ENCODE results near the gene NUP50. TPM values are rescaled to one million over a fixed set of nuclear protein-coding genes. Genes with fewer than 3 reads are reported as not detected.

The NUP50 gene
- total and polyA plus RNA-seq, 2 of the 13 experiments (the other 11 are each of a cell fraction or from before 2014, with no cell fraction given): 14.2 to 52.4 TPM

DNA sequence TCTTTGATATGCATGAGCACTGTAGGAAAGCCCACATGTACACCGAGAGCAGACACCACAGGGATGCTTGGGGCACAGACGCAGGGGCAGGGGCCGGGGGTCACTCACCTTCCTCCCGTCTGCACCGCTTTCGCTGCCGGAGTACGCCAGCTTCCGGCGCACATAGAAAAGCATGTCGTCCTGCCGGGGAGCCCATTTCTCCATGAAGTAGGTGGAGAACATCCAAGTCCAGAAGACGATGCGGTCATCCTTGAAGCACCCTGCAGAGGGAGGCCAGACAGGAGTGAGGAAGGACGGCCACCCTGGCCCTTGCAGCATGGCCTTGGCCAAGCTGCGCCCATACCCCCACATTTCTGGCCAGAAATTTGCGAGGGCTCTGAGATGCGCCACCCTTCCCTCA is 48.1 kb downstream of the NUP50 start:
- H2AFZ ChIP-seq (ENCODE audit: low read length): no peak overlapping the region
- CTCF ChIA-PET (ENCODE audit: low intra/inter-chr PET ratio, low total read pairs): no interaction called here
- no peaks in the 10 kb centered on the region for H3K9me3 ChIP-seq (ENCODE audit: low read length)
- TF ChIP-seq, protein P1, sequence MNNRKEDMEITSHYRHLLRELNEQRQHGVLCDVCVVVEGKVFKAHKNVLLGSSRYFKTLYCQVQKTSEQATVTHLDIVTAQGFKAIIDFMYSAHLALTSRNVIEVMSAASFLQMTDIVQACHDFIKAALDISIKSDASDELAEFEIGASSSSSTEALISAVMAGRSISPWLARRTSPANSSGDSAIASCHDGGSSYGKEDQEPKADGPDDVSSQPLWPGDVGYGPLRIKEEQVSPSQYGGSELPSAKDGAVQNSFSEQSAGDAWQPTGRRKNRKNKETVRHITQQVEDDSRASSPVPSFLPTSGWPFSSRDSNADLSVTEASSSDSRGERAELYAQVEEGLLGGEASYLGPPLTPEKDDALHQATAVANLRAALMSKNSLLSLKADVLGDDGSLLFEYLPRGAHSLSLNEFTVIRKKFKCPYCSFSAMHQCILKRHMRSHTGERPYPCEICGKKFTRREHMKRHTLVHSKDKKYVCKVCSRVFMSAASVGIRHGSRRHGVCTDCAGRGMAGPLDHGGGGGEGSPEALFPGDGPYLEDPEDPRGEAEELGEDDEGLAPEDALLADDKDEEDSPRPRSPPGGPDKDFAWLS (CRISPR knock-in tag; IDR thresholded peaks at IDR 0.05; ENCODE audit: borderline replicate concordance): no peak
- TF ChIP-seq BCL6 (CRISPR knock-in tag; IDR thresholded peaks at IDR 0.05): no peak
- peaks cover 12% of the 10 kb centered on the region for H3K79me2 ChIP-seq (ENCODE audit: insufficient read depth, low read length)
- no peak overlapping the region for H3K4me2 ChIP-seq (ENCODE audit: low read depth, low read length)
- intact Hi-C loops (cut with micrococcal nuclease; ENCODE audit: unreplicated experiment): no loop called here
- DNase-seq (ENCODE audit: low spot score) (no peak), ATAC-seq (no peak), FAIRE-seq (no peak)
- H3K27me3 ChIP-seq (ENCODE audit: control insufficient read depth in 1 of 2, insufficient read depth in 2 of 2, low read length in 2 of 2): no peaks in the 10 kb centered on the region
- no peak overlapping the region for H3K4me3 ChIP-seq (replicated peaks in 1 of 3; ENCODE audit: insufficient read depth in 1 of 3, low read depth in 2 of 3, low read length in 3 of 3)
- peaks cover 15% of the 10 kb centered on the region; the same call in 1 of the 2 replicates for H3K4me1 ChIP-seq (ENCODE audit: insufficient read depth, low read length)
- POLR2A ChIA-PET: no interaction called here
- in situ Hi-C loops (cut with HindIII; ENCODE audit: extremely low pct_ligation_motif_present, low pct_unique_long_range_greater_than_20kb): no loop called here
- peaks cover 16% of the 10 kb centered on the region; the same call in 1 of the 2 replicates for H4K20me1 ChIP-seq (ENCODE audit: insufficient read depth, low read length)
- no peak overlapping the region for H3K9ac ChIP-seq (ENCODE audit: insufficient read depth, low read depth, low read length)
- 98% methylated on average over 17 of the region's 18 CpGs for WGBS (ENCODE audit: low lambda C conversion rate)
- BruUV-seq (replicated peaks): no TSS peak
- no peak overlapping the region for H3K27ac ChIP-seq (ENCODE audit: extremely low read length, insufficient read depth, low read length)
- peaks cover 5 to 8% of the 10 kb centered on the region in 2 experiments; a peak in 2 of 5 replicates for H3K36me3 ChIP-seq (replicated peaks in 1 of 2; ENCODE audit: control insufficient read depth in 1 of 2, insufficient read depth in 2 of 2, low read length in 2 of 2)

DNA sequence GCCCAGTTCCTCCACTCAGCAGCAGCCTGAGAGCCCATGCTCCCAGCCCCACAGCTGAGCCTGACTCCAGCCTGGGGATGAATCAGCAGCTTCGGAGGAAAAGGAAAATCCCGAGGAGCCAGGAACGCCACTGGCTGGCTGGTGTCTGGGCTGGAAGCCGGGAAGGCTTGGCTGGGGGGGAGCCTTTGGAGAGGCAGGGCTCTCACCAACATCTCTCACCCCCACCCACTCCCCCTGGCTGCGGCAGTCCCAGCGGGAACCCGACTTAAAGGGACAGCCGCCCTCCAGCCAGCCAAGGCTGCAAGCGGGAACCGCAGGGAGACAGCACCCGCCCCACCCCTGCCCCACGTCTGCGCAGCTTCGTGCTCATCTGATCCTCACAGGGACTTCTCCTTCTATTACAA is 48.6 kb downstream of the NUP50 start:
- no TSS peak for BruUV-seq (replicated peaks)

More for the DNA sequence above, 48.6 kb downstream of the NUP50 start:
- peaks cover 17% of the 10 kb centered on the region; the same call in 1 of the 2 replicates for H4K20me1 ChIP-seq (ENCODE audit: insufficient read depth, low read length)
- H3K9me3 ChIP-seq (ENCODE audit: low read length): no peaks in the 10 kb centered on the region
- no peak overlapping the region for H3K4me3 ChIP-seq (replicated peaks in 1 of 3; ENCODE audit: insufficient read depth in 1 of 3, low read depth in 2 of 3, low read length in 3 of 3)
- intact Hi-C loops (cut with micrococcal nuclease; ENCODE audit: unreplicated experiment) (no loop called here), in situ Hi-C loops (cut with HindIII; ENCODE audit: extremely low pct_ligation_motif_present, low pct_unique_long_range_greater_than_20kb) (no loop called here)
- H3K4me1 ChIP-seq (ENCODE audit: insufficient read depth, low read length): peaks cover 16% of the 10 kb centered on the region; the same call in 1 of the 2 replicates
- H2AFZ ChIP-seq (ENCODE audit: low read length): no peak overlapping the region
- ATAC-seq (no peak), FAIRE-seq (no peak), DNase-seq (ENCODE audit: low spot score) (no peak)
- no peak overlapping the region for H3K9ac ChIP-seq (ENCODE audit: insufficient read depth, low read depth, low read length)
- ChIA-PET CTCF (ENCODE audit: low intra/inter-chr PET ratio, low total read pairs) (no interaction called here), POLR2A (no interaction called here)
- no peaks in the 10 kb centered on the region for H3K27me3 ChIP-seq (ENCODE audit: control insufficient read depth in 1 of 2, insufficient read depth in 2 of 2, low read length in 2 of 2)
- H3K27ac ChIP-seq (ENCODE audit: extremely low read length, insufficient read depth, low read length): no peak overlapping the region
- H3K79me2 ChIP-seq (ENCODE audit: insufficient read depth, low read length): peaks cover 13% of the 10 kb centered on the region
- TF ChIP-seq, protein P2, sequence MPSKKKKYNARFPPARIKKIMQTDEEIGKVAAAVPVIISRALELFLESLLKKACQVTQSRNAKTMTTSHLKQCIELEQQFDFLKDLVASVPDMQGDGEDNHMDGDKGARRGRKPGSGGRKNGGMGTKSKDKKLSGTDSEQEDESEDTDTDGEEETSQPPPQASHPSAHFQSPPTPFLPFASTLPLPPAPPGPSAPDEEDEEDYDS (CRISPR knock-in tag; IDR thresholded peaks at IDR 0.05): no peak
- TF ChIP-seq REL (CRISPR knock-in tag; conservative IDR thresholded peaks at IDR 0.05) (no peak), MBNL3 (CRISPR knock-in tag; conservative IDR thresholded peaks at IDR 0.05) (no peak)
- TF ChIP-seq, protein P3, sequence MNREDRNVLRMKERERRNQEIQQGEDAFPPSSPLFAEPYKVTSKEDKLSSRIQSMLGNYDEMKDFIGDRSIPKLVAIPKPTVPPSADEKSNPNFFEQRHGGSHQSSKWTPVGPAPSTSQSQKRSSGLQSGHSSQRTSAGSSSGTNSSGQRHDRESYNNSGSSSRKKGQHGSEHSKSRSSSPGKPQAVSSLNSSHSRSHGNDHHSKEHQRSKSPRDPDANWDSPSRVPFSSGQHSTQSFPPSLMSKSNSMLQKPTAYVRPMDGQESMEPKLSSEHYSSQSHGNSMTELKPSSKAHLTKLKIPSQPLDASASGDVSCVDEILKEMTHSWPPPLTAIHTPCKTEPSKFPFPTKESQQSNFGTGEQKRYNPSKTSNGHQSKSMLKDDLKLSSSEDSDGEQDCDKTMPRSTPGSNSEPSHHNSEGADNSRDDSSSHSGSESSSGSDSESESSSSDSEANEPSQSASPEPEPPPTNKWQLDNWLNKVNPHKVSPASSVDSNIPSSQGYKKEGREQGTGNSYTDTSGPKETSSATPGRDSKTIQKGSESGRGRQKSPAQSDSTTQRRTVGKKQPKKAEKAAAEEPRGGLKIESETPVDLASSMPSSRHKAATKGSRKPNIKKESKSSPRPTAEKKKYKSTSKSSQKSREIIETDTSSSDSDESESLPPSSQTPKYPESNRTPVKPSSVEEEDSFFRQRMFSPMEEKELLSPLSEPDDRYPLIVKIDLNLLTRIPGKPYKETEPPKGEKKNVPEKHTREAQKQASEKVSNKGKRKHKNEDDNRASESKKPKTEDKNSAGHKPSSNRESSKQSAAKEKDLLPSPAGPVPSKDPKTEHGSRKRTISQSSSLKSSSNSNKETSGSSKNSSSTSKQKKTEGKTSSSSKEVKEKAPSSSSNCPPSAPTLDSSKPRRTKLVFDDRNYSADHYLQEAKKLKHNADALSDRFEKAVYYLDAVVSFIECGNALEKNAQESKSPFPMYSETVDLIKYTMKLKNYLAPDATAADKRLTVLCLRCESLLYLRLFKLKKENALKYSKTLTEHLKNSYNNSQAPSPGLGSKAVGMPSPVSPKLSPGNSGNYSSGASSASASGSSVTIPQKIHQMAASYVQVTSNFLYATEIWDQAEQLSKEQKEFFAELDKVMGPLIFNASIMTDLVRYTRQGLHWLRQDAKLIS (CRISPR knock-in tag; IDR thresholded peaks at IDR 0.05): no peak
- TF ChIP-seq, protein P4, sequence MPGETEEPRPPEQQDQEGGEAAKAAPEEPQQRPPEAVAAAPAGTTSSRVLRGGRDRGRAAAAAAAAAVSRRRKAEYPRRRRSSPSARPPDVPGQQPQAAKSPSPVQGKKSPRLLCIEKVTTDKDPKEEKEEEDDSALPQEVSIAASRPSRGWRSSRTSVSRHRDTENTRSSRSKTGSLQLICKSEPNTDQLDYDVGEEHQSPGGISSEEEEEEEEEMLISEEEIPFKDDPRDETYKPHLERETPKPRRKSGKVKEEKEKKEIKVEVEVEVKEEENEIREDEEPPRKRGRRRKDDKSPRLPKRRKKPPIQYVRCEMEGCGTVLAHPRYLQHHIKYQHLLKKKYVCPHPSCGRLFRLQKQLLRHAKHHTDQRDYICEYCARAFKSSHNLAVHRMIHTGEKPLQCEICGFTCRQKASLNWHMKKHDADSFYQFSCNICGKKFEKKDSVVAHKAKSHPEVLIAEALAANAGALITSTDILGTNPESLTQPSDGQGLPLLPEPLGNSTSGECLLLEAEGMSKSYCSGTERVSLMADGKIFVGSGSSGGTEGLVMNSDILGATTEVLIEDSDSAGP (CRISPR knock-in tag; IDR thresholded peaks at IDR 0.05; ENCODE audit: borderline replicate concordance): peak; percentile 33; the same call in 1 of the 2 replicates
- no peak overlapping the region for H3K4me2 ChIP-seq (ENCODE audit: low read depth, low read length)
- peaks cover 5 to 8% of the 10 kb centered on the region in 2 experiments; a peak in 2 of 5 replicates for H3K36me3 ChIP-seq (replicated peaks in 1 of 2; ENCODE audit: control insufficient read depth in 1 of 2, insufficient read depth in 2 of 2, low read length in 2 of 2)
- 98% methylated on average over 7 of the region's 14 CpGs for WGBS (ENCODE audit: low lambda C conversion rate)
